GM19452 (cell line): ENCODE results near the gene ZIC2.

Source experiments
- ATAC-seq: cut with Tn5 transposase; IDR thresholded peaks from one replicate; pipeline ENCODE4 v1.9.1; 2021; ENCODE audit not compliant: unreplicated experiment

ZIC2 gene

DNA sequence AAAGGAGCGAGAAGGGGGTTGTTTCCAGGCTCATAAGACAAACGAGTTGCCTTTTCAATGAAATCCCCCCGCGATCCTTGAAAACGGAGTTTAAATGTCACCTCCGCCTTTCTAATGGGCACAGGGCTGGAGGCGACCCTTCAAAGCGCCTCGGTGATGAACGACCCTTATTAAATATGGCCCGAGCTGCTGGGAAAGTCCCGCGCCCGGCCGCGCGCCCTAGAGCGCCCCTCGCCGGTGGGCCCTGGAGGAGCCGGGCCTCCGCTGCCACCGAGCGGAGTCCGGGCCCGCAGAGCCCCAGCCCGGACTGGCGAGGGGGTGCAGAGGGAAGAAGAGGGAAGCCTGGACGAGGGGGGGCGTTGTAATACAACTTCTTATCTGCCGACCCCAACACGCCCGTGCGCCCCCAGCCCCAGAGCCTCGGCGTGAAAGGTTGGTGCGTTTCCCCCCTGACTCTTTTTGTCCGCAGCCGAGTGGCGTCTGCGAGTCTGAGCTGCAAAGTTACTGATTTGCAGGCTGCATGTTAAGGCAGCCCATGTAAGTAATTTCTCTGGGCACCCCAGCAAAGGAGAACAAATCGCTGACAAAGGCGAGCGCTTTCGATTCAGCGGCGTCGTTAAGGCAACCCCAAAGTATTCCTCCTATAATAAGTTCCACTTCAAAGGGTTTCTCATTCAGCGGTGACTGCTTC lies 21.9 kb upstream of the ZIC2 start:
- ATAC-seq: no peak

DNA sequence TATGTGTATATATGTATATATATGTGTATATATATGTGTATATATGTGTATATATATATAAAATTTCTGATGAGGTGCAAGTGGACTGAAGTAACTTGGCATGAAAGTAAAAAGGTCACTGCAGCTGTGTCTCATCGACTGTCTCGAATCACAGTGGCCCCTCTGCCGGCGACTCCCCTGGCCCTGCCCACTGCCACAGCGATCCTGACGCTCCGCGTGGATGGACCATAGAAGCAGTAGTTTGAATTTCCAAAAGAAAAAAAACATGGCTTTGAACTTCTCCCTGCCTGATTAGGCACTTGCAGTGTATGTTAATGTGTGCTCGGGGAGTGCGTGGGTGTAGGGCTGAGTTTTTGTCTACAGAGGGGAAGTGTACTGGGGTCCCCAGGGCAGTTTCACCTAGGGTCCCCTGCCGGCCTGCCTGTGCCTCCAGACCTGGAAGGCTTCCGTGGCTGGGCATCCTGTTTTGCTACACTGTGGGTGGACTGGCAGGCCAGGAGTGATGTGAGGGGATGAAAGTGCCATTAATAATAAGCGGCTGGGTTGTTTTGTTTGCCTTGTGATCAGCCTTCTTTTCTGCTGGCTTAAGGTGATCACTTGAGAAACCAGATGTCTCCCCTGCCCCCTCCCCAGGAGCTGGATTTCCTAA lies 20.8 kb upstream of the ZIC2 start:
- no peak for ATAC-seq

DNA sequence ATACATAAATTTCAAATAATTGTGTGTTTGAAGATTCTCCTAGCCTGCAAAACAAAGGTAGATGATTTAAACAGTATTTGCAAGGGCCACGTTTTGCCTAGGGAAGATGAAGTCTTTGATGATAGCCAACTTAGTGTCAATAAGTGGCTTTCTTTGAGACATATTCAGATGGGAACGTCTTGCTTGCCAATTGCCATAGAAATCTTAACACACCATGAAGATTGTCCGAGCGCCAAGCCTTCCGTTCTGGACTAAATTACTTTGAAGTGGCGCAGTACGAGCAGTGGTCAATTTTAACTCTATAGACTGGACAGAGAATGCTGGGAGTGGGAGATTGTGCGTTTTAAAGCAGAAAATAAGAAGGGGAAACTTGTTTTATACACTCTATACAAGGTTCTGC lies 19.9 kb upstream of the ZIC2 start:
- ATAC-seq: no peak

DNA sequence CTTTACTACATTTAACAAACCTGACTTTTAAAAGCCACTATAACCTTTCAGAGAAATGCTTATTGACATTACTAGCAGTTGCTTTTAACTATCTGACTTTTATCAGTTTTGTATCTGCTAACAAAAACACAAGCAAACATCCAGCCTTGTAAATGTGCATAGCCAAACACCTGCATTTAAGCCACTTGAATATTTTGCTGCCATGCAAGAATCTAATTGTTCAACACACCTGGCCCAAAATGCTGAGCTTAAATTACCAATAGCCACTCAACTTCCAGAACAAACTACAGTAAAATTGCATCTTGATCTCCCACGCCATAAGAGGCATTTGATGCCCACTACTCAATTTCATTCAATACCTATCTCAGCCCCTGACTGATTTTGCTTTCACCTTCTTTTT lies 19.3 kb upstream of the ZIC2 start:
- ATAC-seq: no peak

- no peak for ATAC-seq
These were observed 17.7 kb upstream of the ZIC2 start for GRCh38 chr13:99963816-99964339.

- no peak for ATAC-seq
These were observed 16.1 kb upstream of the ZIC2 start for GRCh38 chr13:99965329-99966000.

GRCh38 chr13:99966064-99966805 lies 15.3 kb upstream of the ZIC2 start:
- ATAC-seq: no peak

GRCh38 chr13:99967498-99967868 lies 14.1 kb upstream of the ZIC2 start:
- ATAC-seq: no peak

DNA sequence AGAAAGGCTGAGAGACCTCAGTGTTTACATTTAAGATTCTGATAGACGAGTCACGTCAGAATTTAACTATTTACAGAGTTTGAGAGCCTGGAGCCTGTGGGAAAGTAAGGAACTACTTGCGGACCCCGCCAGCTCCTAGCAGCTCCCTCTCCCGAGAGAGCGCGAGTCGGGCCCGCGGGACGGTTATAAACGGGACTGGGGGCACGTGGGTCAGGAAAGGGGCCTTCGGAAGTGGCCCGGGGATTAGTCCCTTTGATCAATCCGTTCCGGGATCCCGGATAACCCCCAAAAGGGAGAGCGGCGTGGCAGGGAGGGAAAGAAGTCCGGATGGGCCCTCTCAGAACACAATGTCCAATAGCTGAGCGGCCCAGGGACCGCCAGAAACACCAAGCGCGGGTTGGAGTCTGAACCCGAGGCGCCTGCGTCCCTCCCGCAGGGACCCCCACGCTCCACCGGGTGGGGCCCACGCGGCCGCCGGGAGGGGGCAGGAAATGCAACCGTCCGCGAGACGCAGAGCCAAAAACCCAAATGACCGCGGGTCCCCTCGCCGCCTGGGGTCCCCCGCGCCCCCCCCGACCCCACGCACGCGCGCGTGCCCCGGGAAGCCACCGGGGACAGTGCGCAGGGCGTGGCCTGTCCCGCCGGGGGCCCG lies 13.6 kb upstream of the ZIC2 start:
- ATAC-seq: no peak

DNA sequence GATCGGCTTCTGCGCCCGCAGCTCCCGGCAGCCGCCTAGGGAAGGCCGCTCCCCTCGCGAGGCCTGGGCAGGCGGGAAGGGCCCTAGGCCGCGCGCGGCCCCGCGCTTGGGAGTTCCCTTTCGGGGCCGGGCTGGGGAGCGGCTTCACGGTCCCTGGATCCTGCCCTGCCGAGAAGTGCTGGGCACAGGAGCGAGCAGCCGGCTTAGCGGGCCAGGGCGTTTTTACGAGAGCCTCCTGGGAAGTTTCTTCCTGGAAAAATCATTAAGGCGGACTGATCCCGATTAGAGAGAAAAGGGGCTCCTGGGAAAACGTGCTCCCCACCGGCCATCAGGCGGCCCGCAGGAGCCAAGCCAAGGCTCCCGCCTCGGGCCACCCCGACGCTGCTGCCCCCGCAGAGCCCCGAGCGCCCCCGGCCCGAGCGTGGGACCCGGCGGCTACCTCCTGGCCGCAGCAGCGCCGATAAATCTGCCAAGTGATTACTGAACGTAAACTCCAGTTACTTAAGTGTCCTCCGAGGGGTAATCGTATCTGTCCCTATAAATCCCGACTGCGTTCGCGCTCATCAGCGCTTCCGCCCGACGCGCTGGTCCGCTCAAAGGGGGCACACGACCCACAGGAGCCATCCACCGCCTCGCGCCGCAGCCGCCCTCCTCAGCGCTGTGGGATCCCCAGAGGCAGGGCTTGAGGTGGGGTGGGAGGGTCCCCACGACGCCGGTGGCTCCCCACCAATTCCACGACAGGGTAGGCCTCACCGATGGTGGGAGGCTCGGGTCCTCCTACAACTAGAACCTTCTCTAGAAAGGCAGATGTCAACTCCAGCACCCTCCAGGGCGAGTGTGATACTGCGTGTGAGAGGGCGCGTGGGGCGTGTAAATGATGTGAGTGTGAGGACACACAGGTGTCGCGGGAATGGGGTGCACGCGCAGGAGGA lies 12.8 kb upstream of the ZIC2 start:
- no peak for ATAC-seq

GRCh38 chr13:99969453-99969918 lies 12.1 kb upstream of the ZIC2 start:
- no peak for ATAC-seq

DNA sequence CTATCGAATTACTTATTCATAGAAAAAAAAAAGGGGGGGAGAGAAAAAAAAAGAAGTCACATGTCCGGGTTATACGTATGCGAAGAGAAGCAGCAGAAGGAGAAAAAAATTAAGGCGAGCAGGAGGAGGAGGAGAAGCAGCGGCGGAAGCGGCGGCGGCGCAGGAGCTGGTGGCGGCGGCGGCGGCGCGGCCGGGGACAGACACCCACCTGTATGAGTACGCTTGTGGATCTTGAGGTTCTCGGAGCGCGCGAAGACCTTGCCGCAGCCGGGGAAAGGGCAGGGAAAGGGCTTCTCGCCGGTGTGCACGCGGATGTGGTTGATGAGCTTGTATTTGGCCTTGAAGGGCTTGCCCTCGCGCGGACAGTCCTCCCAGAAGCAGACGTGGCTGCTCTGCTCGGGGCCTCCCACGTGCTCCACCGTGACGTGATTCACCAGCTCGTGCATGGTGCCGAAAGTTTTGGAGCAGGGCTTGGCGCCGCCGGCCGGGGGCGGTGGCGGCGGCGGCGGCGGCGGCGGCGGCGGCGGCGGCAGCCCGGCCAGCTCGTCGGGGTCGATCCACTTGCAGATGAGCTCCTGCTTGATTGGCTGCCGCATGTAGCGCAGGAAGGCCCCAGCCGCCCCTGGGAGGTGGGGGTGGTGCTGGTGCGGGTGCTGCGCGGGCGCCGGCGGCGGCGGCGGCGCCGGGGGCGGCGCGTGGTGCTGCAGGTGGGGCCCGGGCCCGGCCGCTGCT lies 11.5 kb upstream of the ZIC2 start:
- no peak for ATAC-seq

GRCh38 chr13:99970651-99971575 lies 10.7 kb upstream of the ZIC2 start:
- ATAC-seq: no peak

- ATAC-seq: no peak
These were observed 9.9 kb upstream of the ZIC2 start, which contains the start of gene ZIC5 for GRCh38 chr13:99971576-99972189. ZIC5 (minus strand) TSS chr13:99971767; CDS start chr13:99971603, 164 bp downstream.

GRCh38 chr13:99972190-99972731 lies 9.3 kb upstream of the ZIC2 start:
- no peak for ATAC-seq

- ATAC-seq: no peak
These were observed 8.3 kb upstream of the ZIC2 start for GRCh38 chr13:99973163-99973807.

DNA sequence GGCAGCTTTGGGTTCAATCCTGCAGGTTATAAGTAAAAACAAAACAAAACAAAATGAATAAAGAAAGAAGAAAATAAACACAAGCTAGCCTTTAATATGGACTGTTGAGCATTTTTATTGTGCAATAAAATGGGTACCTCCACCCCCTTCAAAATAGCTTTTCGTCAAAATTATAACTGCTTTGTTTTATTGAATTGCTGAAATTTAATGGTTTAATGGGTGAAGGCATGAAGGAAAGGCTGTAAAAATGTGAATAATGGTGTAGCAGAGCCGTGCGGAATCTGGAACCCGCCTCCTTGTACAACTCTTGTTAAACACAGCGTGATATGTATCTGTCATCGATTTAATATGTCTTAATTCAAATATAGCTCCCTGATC lies 7.8 kb upstream of the ZIC2 start:
- no peak for ATAC-seq
